NT2/D1 (cell line): ENCODE results near the gene THEM4.

Source experiments
- YY1 ChIP-seq: IDR thresholded peaks from 2 replicates; pipeline ENCODE4 v1.6.1; 2011; ENCODE audit not compliant: insufficient read length, insufficient read depth
- ZNF274 ChIP-seq: IDR thresholded peaks from 2 replicates; pipeline ENCODE4 v1.6.1; 2011; ENCODE audit warnings: mild to moderate bottlenecking, low read depth, low read length

- TF ChIP-seq YY1 (no peak), ZNF274 (no peak)
Observed at GRCh38 chr1:151829352-151830046, 79.8 kb downstream of the THEM4 start.
